GM12878 (cell line): Measurements from ENCODE around the gene HSPB6.

Experiments
- FOXM1 ChIP-seq: IDR thresholded peaks from 2 replicates; pipeline ENCODE4 v1.6.1; 2012; ENCODE audit warnings: low read depth, mild to moderate bottlenecking, inconsistent platforms, low read length, moderate library complexity
- TF ChIP-seq, protein P1 (sequence below), 3 experiments: IDR thresholded peaks in 2 of 3; conservative IDR thresholded peaks in 1 of 3; 2 replicates each; pipeline ENCODE4 v1.5.1; 2011; ENCODE audit warnings: low read depth in 3 of 3, low read length in 3 of 3, mild to moderate bottlenecking in 3 of 3, control low read depth in 2 of 3, moderate library complexity in 2 of 3, inconsistent platforms in 1 of 3, mixed read lengths in 1 of 3; ENCODE audit not compliant: control insufficient read depth in 2 of 3, insufficient read depth in 1 of 3; ENCODE audit errors: extremely low read depth in 1 of 3

DNA sequence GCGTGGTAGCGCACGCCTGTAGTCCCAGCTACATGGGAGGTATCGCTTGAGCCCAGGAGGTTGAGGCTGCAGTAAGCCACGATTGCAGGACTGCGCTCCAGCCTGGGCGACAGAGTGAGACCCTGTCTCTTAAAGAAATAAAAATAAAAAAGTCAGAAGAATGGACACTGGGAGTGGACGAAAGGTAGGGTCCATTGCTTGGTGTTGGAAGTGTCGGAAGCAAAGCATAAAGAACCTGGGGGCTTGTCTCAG lies 18.1 kb upstream of the HSPB6 start:
- no peak for TF ChIP-seq FOXM1
- TF ChIP-seq, protein P1, sequence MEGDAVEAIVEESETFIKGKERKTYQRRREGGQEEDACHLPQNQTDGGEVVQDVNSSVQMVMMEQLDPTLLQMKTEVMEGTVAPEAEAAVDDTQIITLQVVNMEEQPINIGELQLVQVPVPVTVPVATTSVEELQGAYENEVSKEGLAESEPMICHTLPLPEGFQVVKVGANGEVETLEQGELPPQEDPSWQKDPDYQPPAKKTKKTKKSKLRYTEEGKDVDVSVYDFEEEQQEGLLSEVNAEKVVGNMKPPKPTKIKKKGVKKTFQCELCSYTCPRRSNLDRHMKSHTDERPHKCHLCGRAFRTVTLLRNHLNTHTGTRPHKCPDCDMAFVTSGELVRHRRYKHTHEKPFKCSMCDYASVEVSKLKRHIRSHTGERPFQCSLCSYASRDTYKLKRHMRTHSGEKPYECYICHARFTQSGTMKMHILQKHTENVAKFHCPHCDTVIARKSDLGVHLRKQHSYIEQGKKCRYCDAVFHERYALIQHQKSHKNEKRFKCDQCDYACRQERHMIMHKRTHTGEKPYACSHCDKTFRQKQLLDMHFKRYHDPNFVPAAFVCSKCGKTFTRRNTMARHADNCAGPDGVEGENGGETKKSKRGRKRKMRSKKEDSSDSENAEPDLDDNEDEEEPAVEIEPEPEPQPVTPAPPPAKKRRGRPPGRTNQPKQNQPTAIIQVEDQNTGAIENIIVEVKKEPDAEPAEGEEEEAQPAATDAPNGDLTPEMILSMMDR (IDR thresholded peaks at IDR 0.05 in 2 of 3, conservative IDR thresholded peaks at IDR 0.05 in 1 of 3; ENCODE audit: control insufficient read depth in 2 of 3, extremely low read depth in 1 of 3, insufficient read depth in 1 of 3, low read depth in 3 of 3, low read length in 3 of 3): no peak
